ENCODE data around the gene LST1.

LST1 gene

DNA sequence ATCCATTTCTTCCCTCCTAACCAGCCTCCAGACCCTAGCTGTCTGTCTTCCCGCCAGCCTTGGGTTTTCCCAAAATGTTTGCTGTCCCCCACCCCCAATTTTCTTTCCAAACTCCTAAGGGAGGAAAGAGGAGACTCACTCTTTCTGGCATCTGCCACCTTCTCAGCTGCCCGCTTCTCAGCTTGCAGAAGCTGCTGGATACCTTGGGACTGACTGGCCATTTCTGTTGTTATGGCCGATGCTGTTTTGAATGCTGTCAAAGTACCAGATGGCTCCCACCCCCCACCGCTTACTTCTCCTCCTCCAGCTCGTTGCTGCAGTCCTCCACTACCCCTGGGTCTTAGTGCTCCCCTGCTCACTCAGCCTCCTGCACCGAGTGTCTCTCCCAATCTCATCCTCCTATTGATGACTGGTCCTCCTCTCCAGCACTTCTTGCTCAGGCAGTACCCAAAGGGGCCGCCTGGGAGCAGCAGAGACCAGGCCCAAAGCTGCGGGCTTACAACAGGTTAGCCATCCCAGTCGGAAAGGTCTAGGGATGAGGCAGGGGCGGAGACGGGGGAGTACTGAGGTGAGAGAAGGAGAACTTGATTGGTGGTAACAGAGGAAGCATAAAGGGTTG is 39.6 kb upstream of the LST1 start, which contains the start of gene ATP6V1G2:
Gene ATP6V1G2 (minus strand): TSS at position 270 of the 619 bp plus-strand sequence. CDS start 49 bp downstream, at position 221.
- Histone ChIP-seq H3K4me3 (ENCODE audit: severe bottlenecking) (peak within 1 kb of the TSS; percentile 43), H3K27ac (ENCODE audit: poor library complexity, severe bottlenecking) (peak within 1 kb of the TSS; percentile 58), H3K4me1 (ENCODE audit: insufficient read depth, poor library complexity, severe bottlenecking) (peaks cover 7% of the 10 kb centered on the region), H3K36me3 (ENCODE audit: low read depth) (peaks cover 41% of the 10 kb centered on the region), H3K27me3 (ENCODE audit: insufficient read depth, poor library complexity, severe bottlenecking) (no peaks in the 10 kb centered on the region), H3K9me3 (ENCODE audit: severe bottlenecking) (no peaks in the 10 kb centered on the region)
- DNase-seq (ENCODE audit: low spot score) (peak; percentile 94), ATAC-seq (ENCODE audit: low read depth) (peak; percentile 78)
- TF ChIP-seq, protein P1, sequence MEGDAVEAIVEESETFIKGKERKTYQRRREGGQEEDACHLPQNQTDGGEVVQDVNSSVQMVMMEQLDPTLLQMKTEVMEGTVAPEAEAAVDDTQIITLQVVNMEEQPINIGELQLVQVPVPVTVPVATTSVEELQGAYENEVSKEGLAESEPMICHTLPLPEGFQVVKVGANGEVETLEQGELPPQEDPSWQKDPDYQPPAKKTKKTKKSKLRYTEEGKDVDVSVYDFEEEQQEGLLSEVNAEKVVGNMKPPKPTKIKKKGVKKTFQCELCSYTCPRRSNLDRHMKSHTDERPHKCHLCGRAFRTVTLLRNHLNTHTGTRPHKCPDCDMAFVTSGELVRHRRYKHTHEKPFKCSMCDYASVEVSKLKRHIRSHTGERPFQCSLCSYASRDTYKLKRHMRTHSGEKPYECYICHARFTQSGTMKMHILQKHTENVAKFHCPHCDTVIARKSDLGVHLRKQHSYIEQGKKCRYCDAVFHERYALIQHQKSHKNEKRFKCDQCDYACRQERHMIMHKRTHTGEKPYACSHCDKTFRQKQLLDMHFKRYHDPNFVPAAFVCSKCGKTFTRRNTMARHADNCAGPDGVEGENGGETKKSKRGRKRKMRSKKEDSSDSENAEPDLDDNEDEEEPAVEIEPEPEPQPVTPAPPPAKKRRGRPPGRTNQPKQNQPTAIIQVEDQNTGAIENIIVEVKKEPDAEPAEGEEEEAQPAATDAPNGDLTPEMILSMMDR (IDR thresholded peaks at IDR 0.05; ENCODE audit: poor library complexity, severe bottlenecking) = peak; percentile 99

DNA sequence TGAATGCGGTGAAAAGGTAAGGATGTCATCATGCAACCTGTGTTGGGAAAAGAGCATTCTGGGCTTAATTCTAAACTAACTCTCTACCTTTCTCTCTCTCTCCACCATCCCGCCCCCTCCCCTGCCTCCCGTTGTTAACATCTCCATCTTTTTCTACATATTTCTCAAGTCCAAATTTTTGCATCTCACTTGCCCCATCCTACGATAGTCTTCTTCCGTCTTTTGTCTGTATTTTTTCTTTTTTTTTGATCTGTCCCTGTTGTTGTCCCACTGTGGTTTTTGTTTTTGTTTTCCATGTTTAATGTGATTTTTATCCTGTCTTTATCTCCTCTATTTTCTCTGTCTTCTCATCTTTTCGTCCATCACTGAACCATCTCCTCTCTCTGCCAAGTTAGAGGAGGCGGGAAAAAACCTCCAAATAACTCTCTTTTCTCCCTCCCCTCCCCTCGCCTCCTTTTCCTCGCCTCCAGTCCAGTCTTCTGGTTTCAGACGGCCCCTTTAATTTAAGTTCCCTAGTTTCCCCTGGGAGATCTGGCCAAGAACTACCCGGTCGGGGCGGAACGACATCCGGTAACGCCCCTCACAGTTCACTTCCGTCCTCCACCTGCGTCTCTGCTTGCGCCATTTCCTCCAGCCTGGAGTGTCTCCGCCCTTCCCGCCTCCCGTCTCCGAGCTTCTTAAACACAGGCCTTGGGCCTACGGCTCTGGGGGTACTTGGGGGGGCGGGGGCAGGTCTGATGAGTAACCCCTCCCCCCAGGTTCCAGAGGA is 38.9 kb upstream of the LST1 start, which contains the start of gene NFKBIL1:
Gene NFKBIL1 (plus strand): TSS at position 651 of the 769 bp plus-strand sequence. CDS start 87 bp downstream, at position 738.
- Histone ChIP-seq H3K4me3 (ENCODE audit: severe bottlenecking) (peak within 1 kb of the TSS; percentile 43), H3K27ac (ENCODE audit: poor library complexity, severe bottlenecking) (peak within 1 kb of the TSS; percentile 58), H3K4me1 (ENCODE audit: insufficient read depth, poor library complexity, severe bottlenecking) (peaks cover 7% of the 10 kb centered on the region)

DNA sequence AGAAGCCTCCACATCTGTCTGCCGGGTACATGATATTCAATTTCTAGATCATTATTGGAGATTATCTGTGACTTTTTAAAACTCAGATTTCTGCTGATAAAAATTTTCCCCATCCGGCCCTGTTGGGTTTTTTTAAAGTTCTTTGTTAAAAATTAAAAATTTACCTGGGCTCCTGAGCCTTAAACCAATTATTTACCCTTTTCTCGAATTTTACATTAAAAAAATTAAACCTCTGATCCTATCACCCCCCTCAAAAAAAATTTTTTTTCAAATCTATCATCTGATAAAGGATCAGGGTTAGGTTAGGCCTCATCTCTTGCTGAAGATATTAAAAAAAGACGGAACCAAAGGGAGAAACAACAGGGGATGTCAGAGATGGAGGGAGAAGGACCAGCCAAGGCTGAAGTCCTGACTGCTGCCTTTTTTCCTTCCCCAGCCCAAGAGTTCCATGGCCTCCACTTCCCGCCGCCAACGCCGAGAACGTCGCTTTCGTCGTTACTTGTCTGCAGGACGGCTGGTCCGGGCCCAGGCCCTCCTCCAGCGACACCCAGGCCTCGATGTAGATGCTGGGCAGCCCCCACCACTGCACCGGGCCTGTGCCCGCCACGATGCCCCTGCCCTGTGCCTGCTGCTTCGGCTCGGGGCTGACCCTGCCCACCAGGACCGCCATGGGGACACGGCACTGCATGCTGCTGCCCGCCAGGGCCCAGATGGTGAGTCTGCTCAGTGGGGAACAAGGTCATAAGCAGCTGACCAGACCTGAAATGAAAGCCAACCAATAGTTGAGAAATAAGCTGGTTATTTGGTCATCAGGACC is 38.1 kb upstream of the LST1 start:
- H3K4me3 ChIP-seq (ENCODE audit: severe bottlenecking) = peak overlapping the region; percentile 43
- TF ChIP-seq, protein P1 (IDR thresholded peaks at IDR 0.05; ENCODE audit: poor library complexity, severe bottlenecking) = no peak
- H3K9me3 ChIP-seq (ENCODE audit: severe bottlenecking) = no peaks in the 10 kb centered on the region
- H3K27ac ChIP-seq (ENCODE audit: poor library complexity, severe bottlenecking) = peak overlapping the region; percentile 58
- DNase-seq (ENCODE audit: low spot score) = no peak
- H3K27me3 ChIP-seq (ENCODE audit: insufficient read depth, poor library complexity, severe bottlenecking) = no peaks in the 10 kb centered on the region
- H3K4me1 ChIP-seq (ENCODE audit: insufficient read depth, poor library complexity, severe bottlenecking) = peaks cover 7% of the 10 kb centered on the region
- H3K36me3 ChIP-seq (ENCODE audit: low read depth) = peaks cover 49% of the 10 kb centered on the region
- no peak for ATAC-seq (ENCODE audit: low read depth)

More for the DNA sequence above, 38.9 kb upstream of the LST1 start, which contains the start of gene NFKBIL1:
- H3K36me3 ChIP-seq (ENCODE audit: low read depth) = peaks cover 47% of the 10 kb centered on the region
- no peaks in the 10 kb centered on the region for H3K9me3 ChIP-seq (ENCODE audit: severe bottlenecking)
- TF ChIP-seq, protein P1 (IDR thresholded peaks at IDR 0.05; ENCODE audit: poor library complexity, severe bottlenecking) = peak; percentile 86
- peak; percentile 94 for DNase-seq (ENCODE audit: low spot score)
- no peaks in the 10 kb centered on the region for H3K27me3 ChIP-seq (ENCODE audit: insufficient read depth, poor library complexity, severe bottlenecking)
- peak; percentile 84 for ATAC-seq (ENCODE audit: low read depth)

DNA sequence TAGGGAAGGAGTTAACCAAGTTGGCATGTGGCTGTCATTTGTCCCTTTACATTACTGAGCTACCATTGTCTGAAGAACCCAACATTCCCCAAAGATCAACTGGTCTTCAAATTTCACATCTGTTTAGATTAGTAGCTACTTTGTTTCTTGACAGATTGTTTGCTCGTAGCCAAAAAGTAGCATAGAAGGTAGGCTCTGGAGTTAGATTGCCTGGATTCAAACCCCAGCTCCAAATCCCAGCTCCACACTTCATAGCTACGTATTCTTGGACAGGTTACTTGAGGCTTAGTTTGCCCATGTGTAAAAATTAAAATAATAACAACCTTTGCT is 37.6 kb upstream of the LST1 start:
- DNase-seq (ENCODE audit: low spot score) (no peak), ATAC-seq (ENCODE audit: low read depth) (no peak)
- peak overlapping the region; percentile 58 for H3K27ac ChIP-seq (ENCODE audit: poor library complexity, severe bottlenecking)
- H3K4me1 ChIP-seq (ENCODE audit: insufficient read depth, poor library complexity, severe bottlenecking) = peaks cover 7% of the 10 kb centered on the region
- peaks cover 51% of the 10 kb centered on the region for H3K36me3 ChIP-seq (ENCODE audit: low read depth)
- H3K9me3 ChIP-seq (ENCODE audit: severe bottlenecking) = no peaks in the 10 kb centered on the region
- H3K4me3 ChIP-seq (ENCODE audit: severe bottlenecking) = peak overlapping the region; percentile 43
- H3K27me3 ChIP-seq (ENCODE audit: insufficient read depth, poor library complexity, severe bottlenecking) = no peaks in the 10 kb centered on the region
- TF ChIP-seq, protein P1 (IDR thresholded peaks at IDR 0.05; ENCODE audit: poor library complexity, severe bottlenecking) = no peak
